PC-9 (cell line): Measurements from ENCODE around the gene SMO. TPM values are rescaled to one million over a fixed set of nuclear protein-coding genes. Genes with fewer than 3 reads are reported as not detected.

Experiments
- BruUV-seq: library from RNA; stranded (reverse); fragments of 400-500 nt; replicated peaks from 2 replicates; lab custom pipeline; 2021; lab: Mats Ljungman, UMichigan
- CTCF ChIA-PET: fragments of 300-600 bp; sonication (Branson Sonifier 250); formaldehyde crosslinking; loops from one replicate; lab custom pipeline; 2022; ENCODE audit warnings: antibody characterized with exemption; lab: Charles Lee
- POLR2A ChIA-PET: fragments of 300-600 bp; sonication (Branson Sonifier 250); formaldehyde crosslinking; loops from one replicate; lab custom pipeline; 2022; ENCODE audit warnings: antibody characterized with exemption; ENCODE audit not compliant: unreplicated experiment; lab: Charles Lee
- DNase-seq, 2 experiments: peaks; one replicate each; pipeline versions ENCODE4 v3.0.0 to v3.0.0-alpha.2; 2015 to 2022; ENCODE audit warnings: mixed read lengths in 1 of 2
- H2AFZ ChIP-seq: fragments of 200-600 bp; sonication (generic); 2 replicates; pipeline ENCODE4 v1.8.1; 2017; ENCODE audit warnings: antibody characterized with exemption
- H3F3A ChIP-seq: fragments of 200-600 bp; sonication (generic); 2 replicates; pipeline ENCODE4 v1.8.1; 2017; ENCODE audit warnings: antibody characterized with exemption, mild to moderate bottlenecking, low read depth; ENCODE audit not compliant: insufficient read depth
- H3K27ac ChIP-seq: fragments of 200-600 bp; sonication (generic); 2 replicates; pipeline ENCODE4 v1.6.1; 2016; ENCODE audit warnings: mixed run types
- H3K27me3 ChIP-seq: fragments of 200-600 bp; sonication (generic); 2 replicates; pipeline ENCODE4 v1.6.1; 2016; ENCODE audit warnings: low read depth, mixed run types; ENCODE audit not compliant: insufficient read depth
- H3K36me3 ChIP-seq: fragments of 200-600 bp; sonication (generic); 2 replicates; pipeline ENCODE4 v1.6.1; 2016; ENCODE audit warnings: low read depth, mixed run types
- H3K4me1 ChIP-seq: fragments of 200-600 bp; sonication (generic); replicated peaks from 2 replicates; pipeline ENCODE4 v1.6.1; 2016; ENCODE audit warnings: mixed run types; ENCODE audit not compliant: insufficient read depth
- H3K4me2 ChIP-seq: fragments of 200-600 bp; sonication (generic); 2 replicates; pipeline ENCODE4 v1.6.1; 2017; ENCODE audit warnings: mixed run types
- H3K4me3 ChIP-seq: fragments of 200-600 bp; sonication (generic); 2 replicates; pipeline ENCODE4 v1.6.1; 2016; ENCODE audit warnings: mixed run types
- H3K79me2 ChIP-seq: fragments of 200-600 bp; sonication (generic); 2 replicates; pipeline ENCODE4 v1.6.1; 2017; ENCODE audit warnings: low read depth, mixed run types
- H3K9me2 ChIP-seq: fragments of 200-600 bp; sonication (generic); 2 replicates; pipeline ENCODE4 v1.8.1; 2017; ENCODE audit warnings: mild to moderate bottlenecking; ENCODE audit not compliant: insufficient read depth
- H3K9me3 ChIP-seq: fragments of 200-600 bp; sonication (generic); 2 replicates; pipeline ENCODE4 v1.8.1; 2016; ENCODE audit warnings: low read depth; ENCODE audit not compliant: insufficient read depth
- H4K20me1 ChIP-seq: fragments of 200-600 bp; sonication (generic); 2 replicates; pipeline ENCODE4 v1.8.1; 2017; ENCODE audit not compliant: insufficient read depth
- EZH2 ChIP-seq: fragments of 200-600 bp; sonication (generic); IDR thresholded peaks from 2 replicates; pipeline ENCODE4 v1.8.0; 2017; ENCODE audit warnings: antibody characterized with exemption, low read depth
- intact Hi-C: fragments of 100-400 bp; cut with micrococcal nuclease; formaldehyde crosslinking; loops from one replicate; pipeline ENCODE4 v1.10.0; 2022; ENCODE audit not compliant: unreplicated experiment
- total RNA-seq: library from RNA; stranded (reverse); gene quantifications from 2 replicates; pipeline ENCODE4 v1.2.3, GENCODE V29; 2021
- TF ChIP-seq, protein P1 (sequence below): fragments of 200-600 bp; sonication (generic); conservative IDR thresholded peaks from 2 replicates; pipeline ENCODE4 v1.6.1; 2017; ENCODE audit warnings: mixed run types, antibody characterized with exemption, mild to moderate bottlenecking, moderate library complexity

SMO gene
- total RNA-seq, 1 experiment from 2014 or later, result 1.2 TPM

- no peaks in the 10 kb centered on the region for H3K79me2 ChIP-seq
- H3K36me3 ChIP-seq, result no peaks in the 10 kb centered on the region
- ChIA-PET POLR2A (no interaction called here), CTCF (no interaction called here)
- no peak overlapping the region for H3K4me3 ChIP-seq
- H4K20me1 ChIP-seq, result no peaks in the 10 kb centered on the region
- H3K27me3 ChIP-seq, result no peaks in the 10 kb centered on the region
- DNase-seq, result no peak
- H3K9me2 ChIP-seq, result no peaks in the 10 kb centered on the region
- no peaks in the 10 kb centered on the region for H3F3A ChIP-seq
- H3K9me3 ChIP-seq, result no peaks in the 10 kb centered on the region
- intact Hi-C loops, result no loop called here
- H2AFZ ChIP-seq, result no peak overlapping the region
- no peak overlapping the region for H3K27ac ChIP-seq
- no TSS peak for BruUV-seq
- no peak for TF ChIP-seq EZH2
- TF ChIP-seq, protein P1, sequence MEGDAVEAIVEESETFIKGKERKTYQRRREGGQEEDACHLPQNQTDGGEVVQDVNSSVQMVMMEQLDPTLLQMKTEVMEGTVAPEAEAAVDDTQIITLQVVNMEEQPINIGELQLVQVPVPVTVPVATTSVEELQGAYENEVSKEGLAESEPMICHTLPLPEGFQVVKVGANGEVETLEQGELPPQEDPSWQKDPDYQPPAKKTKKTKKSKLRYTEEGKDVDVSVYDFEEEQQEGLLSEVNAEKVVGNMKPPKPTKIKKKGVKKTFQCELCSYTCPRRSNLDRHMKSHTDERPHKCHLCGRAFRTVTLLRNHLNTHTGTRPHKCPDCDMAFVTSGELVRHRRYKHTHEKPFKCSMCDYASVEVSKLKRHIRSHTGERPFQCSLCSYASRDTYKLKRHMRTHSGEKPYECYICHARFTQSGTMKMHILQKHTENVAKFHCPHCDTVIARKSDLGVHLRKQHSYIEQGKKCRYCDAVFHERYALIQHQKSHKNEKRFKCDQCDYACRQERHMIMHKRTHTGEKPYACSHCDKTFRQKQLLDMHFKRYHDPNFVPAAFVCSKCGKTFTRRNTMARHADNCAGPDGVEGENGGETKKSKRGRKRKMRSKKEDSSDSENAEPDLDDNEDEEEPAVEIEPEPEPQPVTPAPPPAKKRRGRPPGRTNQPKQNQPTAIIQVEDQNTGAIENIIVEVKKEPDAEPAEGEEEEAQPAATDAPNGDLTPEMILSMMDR, result no peak
- no peaks in the 10 kb centered on the region for H3K4me1 ChIP-seq
- H3K4me2 ChIP-seq, result no peak overlapping the region
These were observed 20.6 kb upstream of the SMO start for GRCh38 chr7:129167817-129168216.

DNA sequence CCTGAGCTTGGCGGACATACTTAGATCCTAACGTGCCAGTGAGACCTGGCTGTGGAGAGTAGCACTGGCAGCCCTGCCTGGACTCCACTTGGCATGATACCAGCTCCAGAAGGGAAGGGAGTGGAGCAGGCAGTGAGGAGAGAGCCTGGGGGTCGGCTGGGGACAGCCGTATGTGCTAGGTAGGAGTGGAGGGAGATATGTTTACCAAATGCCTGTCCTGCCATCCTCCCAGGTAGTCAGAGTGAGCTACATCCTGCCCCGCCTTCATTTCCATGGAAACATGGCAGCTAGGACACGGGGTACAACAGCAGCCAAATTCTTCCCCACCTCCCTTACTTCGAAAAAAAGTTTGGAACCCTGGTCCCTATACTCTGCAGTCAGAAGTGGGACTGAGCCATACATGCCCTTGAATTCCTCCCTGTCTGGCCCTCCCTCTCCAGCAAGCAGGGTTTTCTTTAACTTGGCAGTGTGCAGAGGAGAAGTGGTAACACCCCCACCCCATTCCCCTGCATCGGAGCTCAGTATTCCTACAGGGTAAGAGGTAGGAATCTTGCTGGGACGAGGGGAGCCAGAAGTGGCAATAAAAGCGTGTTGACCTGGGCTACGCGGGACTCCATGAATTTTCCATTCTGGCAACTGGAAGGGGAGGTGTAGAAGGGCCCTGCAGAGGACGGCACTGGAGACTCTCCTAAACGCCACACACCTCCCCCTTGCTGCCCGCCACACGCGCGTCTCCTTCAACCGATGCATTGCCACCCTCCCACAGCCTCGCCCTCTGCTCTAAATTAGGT is 20.0 kb upstream of the SMO start:
- no peak overlapping the region for H2AFZ ChIP-seq
- ChIA-PET POLR2A (interaction anchor here (0.6 kb wide), 1 partner anchor 791 kb away, joined by 3 read pairs; no protein-coding TSS in a partner anchor), CTCF (no interaction called here)
- H3K4me3 ChIP-seq, result no peak overlapping the region
- H3K4me1 ChIP-seq, result no peaks in the 10 kb centered on the region
- H3K27me3 ChIP-seq, result no peaks in the 10 kb centered on the region
- H3K4me2 ChIP-seq, result no peak overlapping the region
- H3K9me3 ChIP-seq, result no peaks in the 10 kb centered on the region
- intact Hi-C loops, result no loop called here
- H3F3A ChIP-seq, result no peaks in the 10 kb centered on the region
- no peaks in the 10 kb centered on the region for H4K20me1 ChIP-seq
- no peaks in the 10 kb centered on the region for H3K36me3 ChIP-seq
- no peak for DNase-seq
- no peak overlapping the region for H3K27ac ChIP-seq
- BruUV-seq, result no TSS peak
- H3K79me2 ChIP-seq, result no peaks in the 10 kb centered on the region
- TF ChIP-seq, protein P1, result no peak
- TF ChIP-seq EZH2, result no peak
- H3K9me2 ChIP-seq, result no peaks in the 10 kb centered on the region

DNA sequence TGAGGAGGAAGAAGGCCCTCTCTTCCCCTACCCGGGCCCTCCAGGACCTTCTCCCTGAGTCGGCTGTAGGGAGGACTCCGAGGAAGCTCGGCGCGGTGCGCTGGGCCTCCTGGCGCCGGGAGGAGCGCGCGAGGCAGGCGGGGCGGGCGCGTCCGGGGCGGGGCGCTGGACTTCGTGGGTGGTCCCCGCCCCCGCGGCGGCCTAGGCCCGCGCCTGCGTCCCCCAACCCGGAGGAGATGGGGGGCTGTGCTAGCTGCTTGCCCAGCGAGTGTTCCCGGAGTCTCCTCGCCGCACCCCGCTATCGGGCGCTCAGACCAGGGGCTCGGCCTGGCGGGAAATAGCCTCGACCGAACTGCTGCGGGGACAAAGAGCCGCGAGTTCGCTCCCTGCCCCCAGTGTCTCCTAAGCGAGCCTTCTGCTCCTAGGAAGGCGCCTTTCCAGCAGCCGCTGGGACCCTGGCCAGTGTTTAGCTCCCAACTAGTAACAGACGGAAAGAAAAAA is 19.2 kb upstream of the SMO start:
- DNase-seq, result peak in 1 of 2 experiments; percentile 21
- no peaks in the 10 kb centered on the region for H3F3A ChIP-seq
- H3K4me2 ChIP-seq, result peak overlapping the region; percentile 40; the same call in 1 of the 2 replicates
- ChIA-PET CTCF (no interaction called here), POLR2A (interaction anchor here (0.6 kb wide), 1 partner anchor 790 kb away, joined by 3 read pairs; no protein-coding TSS in a partner anchor)
- no peak overlapping the region for H2AFZ ChIP-seq
- H3K36me3 ChIP-seq, result no peaks in the 10 kb centered on the region
- no peak overlapping the region for H3K27ac ChIP-seq
- intact Hi-C loops, result no loop called here
- no peaks in the 10 kb centered on the region for H3K27me3 ChIP-seq
- H3K9me3 ChIP-seq, result no peaks in the 10 kb centered on the region
- no peaks in the 10 kb centered on the region for H4K20me1 ChIP-seq
- H3K4me1 ChIP-seq, result no peaks in the 10 kb centered on the region
- no peaks in the 10 kb centered on the region for H3K9me2 ChIP-seq
- peak overlapping the region; percentile 35; the same call in 1 of the 2 replicates for H3K4me3 ChIP-seq
- TF ChIP-seq EZH2, result no peak
- TF ChIP-seq, protein P1, result no peak
- BruUV-seq, result no TSS peak
- no peaks in the 10 kb centered on the region for H3K79me2 ChIP-seq
